ENCODE data around the gene C15orf61.

DNA sequence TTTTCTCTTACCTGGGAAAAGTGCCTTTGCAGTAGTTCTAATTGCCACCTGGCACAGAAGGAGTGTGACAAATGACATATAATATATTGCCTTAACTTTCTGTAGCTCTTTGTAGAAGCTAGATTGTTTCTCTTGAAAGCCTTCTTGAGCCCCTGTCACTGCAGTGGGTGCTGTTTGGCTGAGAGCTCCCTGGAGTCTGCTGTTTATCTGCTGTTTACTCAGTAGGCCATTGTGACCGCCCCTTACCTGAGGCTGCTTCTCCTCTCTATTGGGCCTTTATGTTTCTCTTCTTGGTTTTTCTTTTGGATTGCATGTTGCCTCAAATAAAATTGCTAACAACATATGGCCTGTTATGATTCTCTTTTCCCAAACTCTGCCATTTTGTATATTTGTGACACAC, 38.2 kb downstream of the C15orf61 start:
- TF ChIP-seq POLR2AphosphoS5 (IDR thresholded peaks at IDR 0.05; ENCODE audit: low read depth, low read length): no peak
- TF ChIP-seq, protein P1, sequence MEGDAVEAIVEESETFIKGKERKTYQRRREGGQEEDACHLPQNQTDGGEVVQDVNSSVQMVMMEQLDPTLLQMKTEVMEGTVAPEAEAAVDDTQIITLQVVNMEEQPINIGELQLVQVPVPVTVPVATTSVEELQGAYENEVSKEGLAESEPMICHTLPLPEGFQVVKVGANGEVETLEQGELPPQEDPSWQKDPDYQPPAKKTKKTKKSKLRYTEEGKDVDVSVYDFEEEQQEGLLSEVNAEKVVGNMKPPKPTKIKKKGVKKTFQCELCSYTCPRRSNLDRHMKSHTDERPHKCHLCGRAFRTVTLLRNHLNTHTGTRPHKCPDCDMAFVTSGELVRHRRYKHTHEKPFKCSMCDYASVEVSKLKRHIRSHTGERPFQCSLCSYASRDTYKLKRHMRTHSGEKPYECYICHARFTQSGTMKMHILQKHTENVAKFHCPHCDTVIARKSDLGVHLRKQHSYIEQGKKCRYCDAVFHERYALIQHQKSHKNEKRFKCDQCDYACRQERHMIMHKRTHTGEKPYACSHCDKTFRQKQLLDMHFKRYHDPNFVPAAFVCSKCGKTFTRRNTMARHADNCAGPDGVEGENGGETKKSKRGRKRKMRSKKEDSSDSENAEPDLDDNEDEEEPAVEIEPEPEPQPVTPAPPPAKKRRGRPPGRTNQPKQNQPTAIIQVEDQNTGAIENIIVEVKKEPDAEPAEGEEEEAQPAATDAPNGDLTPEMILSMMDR (IDR thresholded peaks at IDR 0.05): no peak
- no peak for TF ChIP-seq TCF7L2 (IDR thresholded peaks at IDR 0.05; ENCODE audit: low read depth, low read length)
- TF ChIP-seq, protein P2, sequence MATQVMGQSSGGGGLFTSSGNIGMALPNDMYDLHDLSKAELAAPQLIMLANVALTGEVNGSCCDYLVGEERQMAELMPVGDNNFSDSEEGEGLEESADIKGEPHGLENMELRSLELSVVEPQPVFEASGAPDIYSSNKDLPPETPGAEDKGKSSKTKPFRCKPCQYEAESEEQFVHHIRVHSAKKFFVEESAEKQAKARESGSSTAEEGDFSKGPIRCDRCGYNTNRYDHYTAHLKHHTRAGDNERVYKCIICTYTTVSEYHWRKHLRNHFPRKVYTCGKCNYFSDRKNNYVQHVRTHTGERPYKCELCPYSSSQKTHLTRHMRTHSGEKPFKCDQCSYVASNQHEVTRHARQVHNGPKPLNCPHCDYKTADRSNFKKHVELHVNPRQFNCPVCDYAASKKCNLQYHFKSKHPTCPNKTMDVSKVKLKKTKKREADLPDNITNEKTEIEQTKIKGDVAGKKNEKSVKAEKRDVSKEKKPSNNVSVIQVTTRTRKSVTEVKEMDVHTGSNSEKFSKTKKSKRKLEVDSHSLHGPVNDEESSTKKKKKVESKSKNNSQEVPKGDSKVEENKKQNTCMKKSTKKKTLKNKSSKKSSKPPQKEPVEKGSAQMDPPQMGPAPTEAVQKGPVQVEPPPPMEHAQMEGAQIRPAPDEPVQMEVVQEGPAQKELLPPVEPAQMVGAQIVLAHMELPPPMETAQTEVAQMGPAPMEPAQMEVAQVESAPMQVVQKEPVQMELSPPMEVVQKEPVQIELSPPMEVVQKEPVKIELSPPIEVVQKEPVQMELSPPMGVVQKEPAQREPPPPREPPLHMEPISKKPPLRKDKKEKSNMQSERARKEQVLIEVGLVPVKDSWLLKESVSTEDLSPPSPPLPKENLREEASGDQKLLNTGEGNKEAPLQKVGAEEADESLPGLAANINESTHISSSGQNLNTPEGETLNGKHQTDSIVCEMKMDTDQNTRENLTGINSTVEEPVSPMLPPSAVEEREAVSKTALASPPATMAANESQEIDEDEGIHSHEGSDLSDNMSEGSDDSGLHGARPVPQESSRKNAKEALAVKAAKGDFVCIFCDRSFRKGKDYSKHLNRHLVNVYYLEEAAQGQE (IDR thresholded peaks at IDR 0.05; ENCODE audit: insufficient read depth in 1 of 2, low read depth in 2 of 2, low read length in 1 of 2): no peak

All from Panc1 (cell line).